Vagina (tissue), 2 donors: ENCODE results near the gene WNT2B.

ENCODE experiments used
- CTCF ChIP-seq, 3 experiments: fragments of 450-650 bp in 2 of 3; fragments of 200-600 bp in 1 of 3; sonication (generic) in 1 of 3; IDR thresholded peaks; one replicate each; pipeline ENCODE4 v1.5.1; 2017 to 2019; ENCODE audit warnings: antibody characterized with exemption in 3 of 3, mild to moderate bottlenecking in 2 of 3, moderate library complexity in 2 of 3
- POLR2A ChIP-seq, 2 donors: fragments of 450-650 bp; IDR thresholded peaks; one replicate each; pipeline ENCODE4 v1.6.1; 2017; ENCODE audit warnings: antibody characterized with exemption in 2 of 2, mild to moderate bottlenecking in 2 of 2, moderate library complexity in 2 of 2

GRCh38 chr1:112554411-112554810 is 45.6 kb downstream of the WNT2B start:
- TF ChIP-seq CTCF (IDR thresholded peaks at IDR 0.05) = no peak
- TF ChIP-seq POLR2A (IDR thresholded peaks at IDR 0.05) = no peak
